GM18519 (cell line): ENCODE results near the gene SEMA3D.
"Not testable (repeated sequence)": the region's sequence is repeated elsewhere in the genome, so short reads cannot be mapped to it uniquely, and the experiment has no call there.

ENCODE experiments used
- ATAC-seq: cut with Tn5 transposase; IDR thresholded peaks from one replicate; pipeline ENCODE4 v1.9.1; 2021; ENCODE audit warnings: mild to moderate bottlenecking, moderate library complexity; ENCODE audit not compliant: unreplicated experiment, low FRiP score

Gene SEMA3D

GRCh38 chr7:85006754-85007153, 180.1 kb downstream of the SEMA3D start:
- no peak for ATAC-seq

- no peak for ATAC-seq
Measured at GRCh38 chr7:85004402-85004801, 182.5 kb downstream of the SEMA3D start.

GRCh38 chr7:85001495-85002345, 185.1 kb downstream of the SEMA3D start:
- ATAC-seq, result no peak

GRCh38 chr7:85000735-85001350, 186.0 kb downstream of the SEMA3D start:
- ATAC-seq, result no peak

GRCh38 chr7:84999450-84999849, 187.4 kb downstream of the SEMA3D start:
- ATAC-seq, result no peak

GRCh38 chr7:84998665-84999064, 188.2 kb downstream of the SEMA3D start:
- ATAC-seq, result no peak

GRCh38 chr7:84997626-84998025, 189.2 kb downstream of the SEMA3D start:
- ATAC-seq, result no peak

- ATAC-seq, result not testable (repeated sequence)
Measured at GRCh38 chr7:84992954-84993353, 193.9 kb downstream of the SEMA3D start.

- no peak for ATAC-seq
Measured at GRCh38 chr7:84985073-84985784, 201.6 kb downstream of the SEMA3D start.

GRCh38 chr7:84982199-84982598, 204.7 kb downstream of the SEMA3D start:
- ATAC-seq, result no peak

- ATAC-seq, result no peak
Measured at GRCh38 chr7:84981055-84981976, 205.5 kb downstream of the SEMA3D start.

- no peak for ATAC-seq
Measured at GRCh38 chr7:84975586-84976185, 211.2 kb downstream of the SEMA3D start.

GRCh38 chr7:84971360-84971759, 215.5 kb downstream of the SEMA3D start:
- no peak for ATAC-seq

- ATAC-seq, result no peak
Measured at GRCh38 chr7:84970670-84971069, 216.2 kb downstream of the SEMA3D start.

- ATAC-seq, result no peak
Measured at GRCh38 chr7:84953234-84953633, 233.6 kb downstream of the SEMA3D start.

- no peak for ATAC-seq
Measured at GRCh38 chr7:84950836-84951235, 236.0 kb downstream of the SEMA3D start.

GRCh38 chr7:84949501-84949900, 237.4 kb downstream of the SEMA3D start:
- ATAC-seq, result no peak

- no peak for ATAC-seq
Measured at GRCh38 chr7:84949067-84949466, 237.8 kb downstream of the SEMA3D start.

GRCh38 chr7:84948634-84949033, 238.2 kb downstream of the SEMA3D start:
- no peak for ATAC-seq

GRCh38 chr7:84946549-84946948, 240.3 kb downstream of the SEMA3D start:
- ATAC-seq, result no peak
